Non-pigmented ciliary epithelial cell (primary cell): ENCODE data around the gene XPO4.

Source experiments
- DNase-seq: peaks from one replicate; pipeline ENCODE4 v3.0.0-alpha.2; 2010; ENCODE audit warnings: low read depth

The XPO4 gene

GRCh38 chr13:20828539-20829364, 73.8 kb downstream of the XPO4 start:
- no peak for DNase-seq

GRCh38 chr13:20826843-20827560, 75.5 kb downstream of the XPO4 start:
- DNase-seq: no peak

DNA sequence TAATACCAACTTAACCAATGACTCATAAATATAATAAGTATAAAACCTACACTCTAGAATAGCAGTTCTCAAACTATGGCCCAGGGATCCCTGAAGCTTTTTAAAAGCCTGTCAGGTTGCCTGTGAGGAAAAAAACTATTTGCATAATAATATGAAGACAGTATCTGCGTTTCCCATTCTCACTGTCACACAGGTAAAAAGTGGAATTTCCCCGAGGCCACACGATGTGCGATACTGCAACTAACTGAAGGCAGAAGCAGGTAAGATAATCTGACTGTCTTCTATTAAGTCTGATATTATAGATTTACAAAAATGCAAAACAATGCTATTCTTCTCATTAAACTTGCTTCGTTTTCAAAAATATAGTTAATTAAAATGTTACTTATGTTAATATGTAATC, 76.2 kb downstream of the XPO4 start:
- no peak for DNase-seq

DNA sequence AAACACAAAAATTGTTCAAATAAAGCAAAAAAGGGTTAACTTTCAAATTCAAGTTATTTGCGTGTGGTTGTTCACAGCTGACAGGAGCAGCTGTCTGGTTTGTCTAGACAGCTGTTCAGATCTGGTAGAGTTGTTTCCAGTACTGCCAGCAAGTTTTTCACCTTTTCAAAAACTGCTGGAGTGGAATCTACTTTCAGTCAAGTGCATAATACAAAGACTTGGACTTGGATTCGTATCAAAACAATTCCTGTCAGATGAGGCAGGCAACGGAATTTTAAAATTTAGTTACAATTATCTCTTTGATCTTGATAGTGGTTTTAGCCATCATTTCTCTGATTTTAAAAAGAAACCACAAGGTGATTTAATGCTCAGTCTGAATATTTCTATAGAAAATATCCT, 77.1 kb downstream of the XPO4 start:
- DNase-seq: peak; percentile 46

- DNase-seq: peak; percentile 49
Observed at GRCh38 chr13:20824762-20825476, 77.6 kb downstream of the XPO4 start.

- DNase-seq: no peak
Observed at GRCh38 chr13:20823071-20823470, 79.5 kb downstream of the XPO4 start.

GRCh38 chr13:20822406-20822805, 80.1 kb downstream of the XPO4 start:
- DNase-seq: no peak

DNA sequence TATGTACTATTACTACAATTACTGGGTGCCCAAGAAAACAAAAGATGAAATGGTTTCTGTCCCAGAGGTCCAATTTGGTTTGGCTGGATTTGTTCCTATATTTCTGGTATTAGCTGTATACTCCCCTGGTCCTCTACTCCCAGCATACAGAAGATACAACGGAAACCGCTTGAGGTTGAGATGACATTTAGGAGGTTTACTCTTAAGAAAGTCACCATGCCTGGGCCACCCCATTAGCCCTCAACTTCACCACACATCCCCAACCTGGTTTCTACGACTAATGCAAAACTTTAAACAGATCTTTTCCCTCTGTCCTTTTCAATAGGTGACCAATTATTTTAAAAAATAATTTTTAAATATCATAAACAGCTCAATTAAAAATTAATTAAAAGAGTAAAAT, 82.8 kb downstream of the XPO4 start:
- DNase-seq: no peak

DNA sequence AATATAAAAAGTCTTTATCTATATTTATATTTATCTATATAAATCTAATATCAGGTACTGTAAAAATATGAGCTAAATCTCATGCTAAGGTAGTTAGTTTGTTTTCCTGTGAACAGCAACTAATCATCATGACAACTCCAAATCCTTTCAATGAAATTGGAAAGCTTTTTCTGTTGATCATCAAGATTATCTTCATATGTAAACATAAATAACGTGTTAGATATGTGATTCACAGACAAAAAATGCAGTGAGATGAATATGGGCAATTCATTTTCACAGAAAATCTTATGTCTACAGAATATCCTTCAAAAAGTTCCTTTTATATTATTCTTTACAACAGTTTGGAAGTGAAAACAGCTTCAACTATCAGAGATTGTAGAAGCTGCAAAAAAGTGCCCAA, 87.1 kb downstream of the XPO4 start:
- DNase-seq: no peak

GRCh38 chr13:20814224-20814910, 88.2 kb downstream of the XPO4 start:
- DNase-seq: peak; percentile 85

GRCh38 chr13:20812890-20813289, 89.7 kb downstream of the XPO4 start:
- no peak for DNase-seq

- DNase-seq: no peak
Observed at GRCh38 chr13:20810808-20811207, 91.7 kb downstream of the XPO4 start.

- no peak for DNase-seq
Observed at GRCh38 chr13:20808874-20809273, 93.7 kb downstream of the XPO4 start.

- DNase-seq: no peak
Observed at GRCh38 chr13:20803180-20803965, 99.2 kb downstream of the XPO4 start.

- no peak for DNase-seq
Observed at GRCh38 chr13:20801707-20802106, 100.8 kb downstream of the XPO4 start.

DNA sequence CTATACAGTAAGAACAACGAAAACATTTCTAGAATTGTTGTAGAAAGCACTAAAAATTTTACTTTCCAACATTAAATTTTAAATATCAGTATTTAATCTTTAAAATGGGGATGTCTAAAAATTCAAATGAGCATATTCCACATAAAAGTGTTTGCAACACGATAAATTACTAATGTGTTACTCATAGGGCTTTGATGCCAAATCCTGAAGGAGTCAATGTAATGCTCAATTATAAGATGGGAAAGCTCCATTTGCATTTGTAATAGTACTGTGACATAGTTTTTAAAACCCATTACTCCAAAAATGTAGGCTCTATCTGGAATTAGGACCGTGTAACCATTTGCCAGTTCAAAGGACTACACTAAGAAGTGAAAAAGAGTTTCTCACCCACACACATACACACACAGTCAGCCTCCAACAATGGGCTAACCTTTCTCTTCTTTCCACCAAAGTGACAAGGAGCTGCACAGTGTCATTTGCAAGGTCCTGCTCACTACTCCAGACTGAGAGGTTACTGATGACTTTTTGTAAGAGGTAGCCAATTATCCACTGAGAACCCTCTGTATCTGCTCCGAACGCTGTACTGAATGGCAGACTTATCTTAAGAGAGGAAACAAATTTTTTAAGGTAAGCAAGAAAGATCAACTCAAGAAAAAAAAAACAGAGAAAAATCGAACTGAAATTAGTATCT, 102.7 kb downstream of the XPO4 start:
- DNase-seq: no peak

GRCh38 chr13:20798027-20798426, 104.5 kb downstream of the XPO4 start:
- DNase-seq: no peak

- DNase-seq: no peak
Observed at GRCh38 chr13:20796791-20797508, 105.6 kb downstream of the XPO4 start.

- no peak for DNase-seq
Observed at GRCh38 chr13:20789665-20790064, 112.9 kb downstream of the XPO4 start.

- DNase-seq: no peak
Observed at GRCh38 chr13:20788312-20788711, 114.2 kb downstream of the XPO4 start.
